Endothelial cell of umbilical vein (primary cell): Measurements from ENCODE around the gene ZSCAN12.

Source experiments
- EZH2 ChIP-seq: IDR thresholded peaks from 2 replicates; pipeline ENCODE4 v1.6.1; 2012; ENCODE audit warnings: borderline replicate concordance, low read depth, mild to moderate bottlenecking, moderate library complexity, low read length, inconsistent platforms; ENCODE audit not compliant: severe bottlenecking
- FOS ChIP-seq: IDR thresholded peaks from 2 replicates; pipeline ENCODE4 v1.6.1; 2011; ENCODE audit warnings: mild to moderate bottlenecking, low read length, moderate library complexity, borderline replicate concordance; ENCODE audit not compliant: insufficient read depth
- GATA2 ChIP-seq: IDR thresholded peaks from 2 replicates; pipeline ENCODE4 v1.7.0; 2011; ENCODE audit warnings: low read depth, mild to moderate bottlenecking, moderate library complexity, mixed read lengths, low read length; ENCODE audit not compliant: insufficient read length, insufficient read depth
- JUN ChIP-seq: IDR thresholded peaks from 2 replicates; pipeline ENCODE4 v1.6.1; 2011; ENCODE audit warnings: borderline replicate concordance, low read depth; ENCODE audit not compliant: insufficient read length, insufficient read depth
- MYC ChIP-seq: IDR thresholded peaks from one replicate; pipeline ENCODE4 v1.6.1; 2011; ENCODE audit warnings: mild to moderate bottlenecking, low read depth, low read length
- POLR2A ChIP-seq: IDR thresholded peaks from 2 replicates; pipeline ENCODE4 v1.6.1; 2012; ENCODE audit warnings: low read depth, mild to moderate bottlenecking, control low read depth, low read length
- POLR2AphosphoS5 ChIP-seq: IDR thresholded peaks from 2 replicates; pipeline ENCODE4 v1.6.1; 2012; ENCODE audit warnings: low read depth, mild to moderate bottlenecking, control low read depth, low read length, moderate library complexity; ENCODE audit not compliant: insufficient read depth
- TF ChIP-seq, protein P1 (sequence below), 2 donors: IDR thresholded peaks; 1 replicate in 1 of 2; 2 replicates in 1 of 2; pipeline ENCODE4 v1.5.1; 2011; ENCODE audit warnings: low read length in 2 of 2, mild to moderate bottlenecking in 2 of 2, moderate library complexity in 2 of 2, control low read depth in 1 of 2, inconsistent platforms in 1 of 2, low read depth in 1 of 2; ENCODE audit not compliant: insufficient read depth in 1 of 2; ENCODE audit errors: extremely low read depth in 1 of 2
- TF ChIP-seq, protein P2 (sequence below): IDR thresholded peaks from 2 replicates; pipeline ENCODE4 v1.6.1; 2011; ENCODE audit not compliant: insufficient read depth, insufficient read length

DNA sequence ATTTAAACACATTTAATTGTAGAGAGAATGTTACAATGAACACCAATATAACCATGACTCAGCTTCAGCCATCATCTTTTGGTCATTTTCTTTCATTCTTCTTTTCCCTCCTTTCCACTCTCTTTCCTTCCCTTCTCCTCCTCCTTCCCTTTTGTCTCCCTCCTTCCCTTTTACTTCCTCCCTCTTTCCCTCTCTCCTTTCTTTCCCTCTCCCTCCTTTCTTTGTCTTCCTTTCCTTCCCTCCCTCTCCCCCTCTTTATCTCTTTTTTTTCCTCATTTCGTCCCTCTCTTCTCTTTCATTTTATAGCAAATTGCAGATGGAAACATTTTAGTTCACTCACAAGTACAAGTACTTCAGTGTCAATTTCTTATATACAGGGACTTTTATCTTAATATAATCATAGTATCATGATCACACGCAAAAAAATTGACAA, 48.0 kb downstream of the ZSCAN12 start:
- TF ChIP-seq, protein P1, sequence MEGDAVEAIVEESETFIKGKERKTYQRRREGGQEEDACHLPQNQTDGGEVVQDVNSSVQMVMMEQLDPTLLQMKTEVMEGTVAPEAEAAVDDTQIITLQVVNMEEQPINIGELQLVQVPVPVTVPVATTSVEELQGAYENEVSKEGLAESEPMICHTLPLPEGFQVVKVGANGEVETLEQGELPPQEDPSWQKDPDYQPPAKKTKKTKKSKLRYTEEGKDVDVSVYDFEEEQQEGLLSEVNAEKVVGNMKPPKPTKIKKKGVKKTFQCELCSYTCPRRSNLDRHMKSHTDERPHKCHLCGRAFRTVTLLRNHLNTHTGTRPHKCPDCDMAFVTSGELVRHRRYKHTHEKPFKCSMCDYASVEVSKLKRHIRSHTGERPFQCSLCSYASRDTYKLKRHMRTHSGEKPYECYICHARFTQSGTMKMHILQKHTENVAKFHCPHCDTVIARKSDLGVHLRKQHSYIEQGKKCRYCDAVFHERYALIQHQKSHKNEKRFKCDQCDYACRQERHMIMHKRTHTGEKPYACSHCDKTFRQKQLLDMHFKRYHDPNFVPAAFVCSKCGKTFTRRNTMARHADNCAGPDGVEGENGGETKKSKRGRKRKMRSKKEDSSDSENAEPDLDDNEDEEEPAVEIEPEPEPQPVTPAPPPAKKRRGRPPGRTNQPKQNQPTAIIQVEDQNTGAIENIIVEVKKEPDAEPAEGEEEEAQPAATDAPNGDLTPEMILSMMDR (IDR thresholded peaks at IDR 0.05; ENCODE audit: extremely low read depth in 1 of 2, insufficient read depth in 1 of 2, low read depth in 1 of 2, low read length in 2 of 2): no peak
- no peak for TF ChIP-seq POLR2A
- TF ChIP-seq, protein P2, sequence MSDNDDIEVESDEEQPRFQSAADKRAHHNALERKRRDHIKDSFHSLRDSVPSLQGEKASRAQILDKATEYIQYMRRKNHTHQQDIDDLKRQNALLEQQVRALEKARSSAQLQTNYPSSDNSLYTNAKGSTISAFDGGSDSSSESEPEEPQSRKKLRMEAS: no peak
- no peak for TF ChIP-seq POLR2AphosphoS5
- TF ChIP-seq JUN: no peak
- no peak for TF ChIP-seq EZH2
- no peak for TF ChIP-seq MYC
- TF ChIP-seq FOS: no peak
- no peak for TF ChIP-seq GATA2
